ENCODE results near the gene SFI1. TPM values are rescaled to one million over a fixed set of nuclear protein-coding genes. Genes with fewer than 3 reads are reported as not detected.
A peak's percentile ranks its signal among the peaks of the same experiment; 100 is the strongest.

Gene SFI1
- total and polyA plus RNA-seq, 2 experiments from 2014 or later: 9.0 to 17.5 TPM

- H3K4me2 ChIP-seq (ENCODE audit: unreplicated experiment): peak overlapping the region; percentile 50
- H2AFZ ChIP-seq: no peak overlapping the region
- no peaks in the 10 kb centered on the region for H3K9me2 ChIP-seq (ENCODE audit: insufficient read depth)
- H3K36me3 ChIP-seq (ENCODE audit: low read depth): no peaks in the 10 kb centered on the region
- no peak overlapping the region for H3K4me3 ChIP-seq
- in situ Hi-C loops (cut with MboI): no loop called here
- no peaks in the 10 kb centered on the region for H3K9me3 ChIP-seq (ENCODE audit: low read depth)
- TF ChIP-seq EZH2phosphoT487 (IDR thresholded peaks at IDR 0.05; ENCODE audit: insufficient read depth, low read depth) (no peak), EZH2 (IDR thresholded peaks at IDR 0.05; ENCODE audit: insufficient read depth, poor library complexity, severe bottlenecking) (no peak)
- no peak overlapping the region for H3K9ac ChIP-seq
- DNase-seq: peak; percentile 51
- peaks cover 38% of the 10 kb centered on the region for H3K4me1 ChIP-seq (ENCODE audit: insufficient read depth)
- H3K79me2 ChIP-seq (ENCODE audit: insufficient read depth): no peaks in the 10 kb centered on the region
- WGBS, 2 experiments (ENCODE audit: low coverage in 1 of 2, low lambda C conversion rate in 2 of 2, missing lambda C conversion rate in 2 of 2): 71 to 75% methylated on average over 3 of the region's 3 CpGs
- H3K27me3 ChIP-seq (replicated peaks; ENCODE audit: insufficient read depth): no peaks in the 10 kb centered on the region
- peak overlapping the region; percentile 67 for H3K27ac ChIP-seq
- no peaks in the 10 kb centered on the region for H4K20me1 ChIP-seq (ENCODE audit: insufficient read depth)
- peaks cover 28% of the 10 kb centered on the region for H3F3A ChIP-seq (ENCODE audit: insufficient read depth)
Observed at GRCh38 chr22:31583861-31584485, 87.6 kb downstream of the SFI1 start.

GRCh38 chr22:31584804-31585160, 88.4 kb downstream of the SFI1 start:
- 95 to 96% methylated on average over 5 of the region's 5 CpGs for whole genome bisulfite sequencing, 2 experiments (ENCODE audit: low coverage in 1 of 2, low lambda C conversion rate in 2 of 2, missing lambda C conversion rate in 2 of 2)
- H3K27me3 ChIP-seq (replicated peaks; ENCODE audit: insufficient read depth): no peaks in the 10 kb centered on the region
- H3K9me3 ChIP-seq (ENCODE audit: low read depth): no peaks in the 10 kb centered on the region
- peak overlapping the region; percentile 67 for H3K27ac ChIP-seq
- H3K36me3 ChIP-seq (ENCODE audit: low read depth): no peaks in the 10 kb centered on the region
- peak overlapping the region; percentile 50 for H3K4me2 ChIP-seq (ENCODE audit: unreplicated experiment)
- no peaks in the 10 kb centered on the region for H4K20me1 ChIP-seq (ENCODE audit: insufficient read depth)
- no peak overlapping the region for H3K4me3 ChIP-seq
- H3F3A ChIP-seq (ENCODE audit: insufficient read depth): peaks cover 28% of the 10 kb centered on the region
- TF ChIP-seq EZH2 (IDR thresholded peaks at IDR 0.05; ENCODE audit: insufficient read depth, poor library complexity, severe bottlenecking): no peak
- no peak for TF ChIP-seq EZH2phosphoT487 (IDR thresholded peaks at IDR 0.05; ENCODE audit: insufficient read depth, low read depth)
- H3K79me2 ChIP-seq (ENCODE audit: insufficient read depth): no peaks in the 10 kb centered on the region
- no peak overlapping the region; the same call in 1 of the 2 replicates for H3K9ac ChIP-seq
- H3K4me1 ChIP-seq (ENCODE audit: insufficient read depth): peaks cover 38% of the 10 kb centered on the region
- H2AFZ ChIP-seq: no peak overlapping the region
- DNase-seq: no peak
- in situ Hi-C loops (cut with MboI): no loop called here
- no peaks in the 10 kb centered on the region for H3K9me2 ChIP-seq (ENCODE audit: insufficient read depth)

- Histone ChIP-seq H3K27ac (peak overlapping the region; percentile 67), H3K9me2 (ENCODE audit: insufficient read depth) (no peaks in the 10 kb centered on the region), H3F3A (ENCODE audit: insufficient read depth) (peaks cover 28% of the 10 kb centered on the region), H3K4me2 (ENCODE audit: unreplicated experiment) (peak overlapping the region; percentile 19), H3K4me3 (no peak overlapping the region), H3K27me3 (replicated peaks; ENCODE audit: insufficient read depth) (no peaks in the 10 kb centered on the region), H4K20me1 (ENCODE audit: insufficient read depth) (no peaks in the 10 kb centered on the region), H3K9ac (peak overlapping the region; percentile 44; the same call in 1 of the 2 replicates), H3K79me2 (ENCODE audit: insufficient read depth) (no peaks in the 10 kb centered on the region), H3K9me3 (ENCODE audit: low read depth) (no peaks in the 10 kb centered on the region), H3K36me3 (ENCODE audit: low read depth) (no peaks in the 10 kb centered on the region), H2AFZ (no peak overlapping the region), H3K4me1 (ENCODE audit: insufficient read depth) (peaks cover 38% of the 10 kb centered on the region)
- in situ Hi-C loops (cut with MboI): no loop called here
- TF ChIP-seq EZH2phosphoT487 (IDR thresholded peaks at IDR 0.05; ENCODE audit: insufficient read depth, low read depth) (no peak), EZH2 (IDR thresholded peaks at IDR 0.05; ENCODE audit: insufficient read depth, poor library complexity, severe bottlenecking) (no peak)
- DNase-seq: peak; percentile 72
- 22 to 23% methylated on average over 3 of the region's 3 CpGs for WGBS, 2 experiments (ENCODE audit: low coverage in 1 of 2, low lambda C conversion rate in 2 of 2, missing lambda C conversion rate in 2 of 2)
Observed at GRCh38 chr22:31585161-31585859, 89.0 kb downstream of the SFI1 start.

- WGBS, 2 experiments (ENCODE audit: low coverage in 1 of 2, low lambda C conversion rate in 2 of 2, missing lambda C conversion rate in 2 of 2): 84 to 85% methylated on average over 7 of the region's 7 CpGs
- peak overlapping the region; percentile 16 for H3K4me2 ChIP-seq (ENCODE audit: unreplicated experiment)
- H3K27me3 ChIP-seq (replicated peaks; ENCODE audit: insufficient read depth): no peaks in the 10 kb centered on the region
- no peaks in the 10 kb centered on the region for H3K9me2 ChIP-seq (ENCODE audit: insufficient read depth)
- peak overlapping the region; percentile 44; the same call in 1 of the 2 replicates for H3K9ac ChIP-seq
- no peak overlapping the region for H2AFZ ChIP-seq
- TF ChIP-seq EZH2 (IDR thresholded peaks at IDR 0.05; ENCODE audit: insufficient read depth, poor library complexity, severe bottlenecking) (no peak), EZH2phosphoT487 (IDR thresholded peaks at IDR 0.05; ENCODE audit: insufficient read depth, low read depth) (no peak)
- no peaks in the 10 kb centered on the region for H4K20me1 ChIP-seq (ENCODE audit: insufficient read depth)
- H3K36me3 ChIP-seq (ENCODE audit: low read depth): no peaks in the 10 kb centered on the region
- DNase-seq: peak; percentile 81
- H3K27ac ChIP-seq: peak overlapping the region; percentile 67
- no peaks in the 10 kb centered on the region for H3K9me3 ChIP-seq (ENCODE audit: low read depth)
- peaks cover 28% of the 10 kb centered on the region for H3F3A ChIP-seq (ENCODE audit: insufficient read depth)
- no peak overlapping the region for H3K4me3 ChIP-seq
- H3K79me2 ChIP-seq (ENCODE audit: insufficient read depth): no peaks in the 10 kb centered on the region
- in situ Hi-C loops (cut with MboI): no loop called here
- H3K4me1 ChIP-seq (ENCODE audit: insufficient read depth): peaks cover 38% of the 10 kb centered on the region
Observed at GRCh38 chr22:31586137-31586920, 90.0 kb downstream of the SFI1 start.
